ENCODE measurements around the gene HSPA1L. TPM values are rescaled to one million over a fixed set of nuclear protein-coding genes. Genes with fewer than 3 reads are reported as not detected.

Gene HSPA1L
- total RNA-seq, 1 experiment from 2014 or later: 1.1 TPM

DNA sequence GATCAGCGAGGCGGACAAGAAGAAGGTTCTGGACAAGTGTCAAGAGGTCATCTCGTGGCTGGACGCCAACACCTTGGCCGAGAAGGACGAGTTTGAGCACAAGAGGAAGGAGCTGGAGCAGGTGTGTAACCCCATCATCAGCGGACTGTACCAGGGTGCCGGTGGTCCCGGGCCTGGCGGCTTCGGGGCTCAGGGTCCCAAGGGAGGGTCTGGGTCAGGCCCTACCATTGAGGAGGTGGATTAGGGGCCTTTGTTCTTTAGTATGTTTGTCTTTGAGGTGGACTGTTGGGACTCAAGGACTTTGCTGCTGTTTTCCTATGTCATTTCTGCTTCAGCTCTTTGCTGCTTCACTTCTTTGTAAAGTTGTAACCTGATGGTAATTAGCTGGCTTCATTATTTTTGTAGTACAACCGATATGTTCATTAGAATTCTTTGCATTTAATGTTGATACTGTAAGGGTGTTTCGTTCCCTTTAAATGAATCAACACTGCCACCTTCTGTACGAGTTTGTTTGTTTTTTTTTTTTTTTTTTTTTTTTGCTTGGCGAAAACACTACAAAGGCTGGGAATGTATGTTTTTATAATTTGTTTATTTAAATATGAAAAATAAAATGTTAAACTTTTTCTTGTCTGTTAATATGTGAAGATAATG is 14.7 kb upstream of the HSPA1L start:
- intact Hi-C loops (cut with micrococcal nuclease; ENCODE audit: unreplicated experiment): loop anchor here (2.0 to 5.0 kb wide), 3 partner anchors 37 to 287 kb away; partner anchors contain the start of genes DDX39B and LY6G5C
- Histone ChIP-seq H3K4me1 (ENCODE audit: insufficient read depth, low read length, poor library complexity, severe bottlenecking) (peaks cover 13% of the 10 kb centered on the region), H3K4me3 (ENCODE audit: low read depth, low read length, poor library complexity, severe bottlenecking) (peak overlapping the region; percentile 66), H3K27me3 (replicated peaks; ENCODE audit: insufficient read depth, low read depth, low read length, poor library complexity) (no peaks in the 10 kb centered on the region), H3K27ac (ENCODE audit: low read depth, low read length, poor library complexity, severe bottlenecking) (peak overlapping the region; percentile 28), H3K36me3 (ENCODE audit: insufficient read depth, low read length, poor library complexity, severe bottlenecking) (no peaks in the 10 kb centered on the region), H3K9me3 (ENCODE audit: low read depth, low read length, poor library complexity, severe bottlenecking) (no peaks in the 10 kb centered on the region)
- BruUV-seq (replicated peaks): no TSS peak
- CTCF ChIA-PET: interaction anchor here (0.7 to 1.7 kb wide), 5 partner anchors 15 to 280 kb away, joined by 3 to 15 read pairs (median 6); partner anchors contain the start of genes DDAH2, HSPA1A, HSPA1L and LSM2
- no peak for TF ChIP-seq EZH2 (IDR thresholded peaks at IDR 0.05; ENCODE audit: borderline replicate concordance, low read depth, low read length, poor library complexity, severe bottlenecking)
- TF ChIP-seq, protein P1, sequence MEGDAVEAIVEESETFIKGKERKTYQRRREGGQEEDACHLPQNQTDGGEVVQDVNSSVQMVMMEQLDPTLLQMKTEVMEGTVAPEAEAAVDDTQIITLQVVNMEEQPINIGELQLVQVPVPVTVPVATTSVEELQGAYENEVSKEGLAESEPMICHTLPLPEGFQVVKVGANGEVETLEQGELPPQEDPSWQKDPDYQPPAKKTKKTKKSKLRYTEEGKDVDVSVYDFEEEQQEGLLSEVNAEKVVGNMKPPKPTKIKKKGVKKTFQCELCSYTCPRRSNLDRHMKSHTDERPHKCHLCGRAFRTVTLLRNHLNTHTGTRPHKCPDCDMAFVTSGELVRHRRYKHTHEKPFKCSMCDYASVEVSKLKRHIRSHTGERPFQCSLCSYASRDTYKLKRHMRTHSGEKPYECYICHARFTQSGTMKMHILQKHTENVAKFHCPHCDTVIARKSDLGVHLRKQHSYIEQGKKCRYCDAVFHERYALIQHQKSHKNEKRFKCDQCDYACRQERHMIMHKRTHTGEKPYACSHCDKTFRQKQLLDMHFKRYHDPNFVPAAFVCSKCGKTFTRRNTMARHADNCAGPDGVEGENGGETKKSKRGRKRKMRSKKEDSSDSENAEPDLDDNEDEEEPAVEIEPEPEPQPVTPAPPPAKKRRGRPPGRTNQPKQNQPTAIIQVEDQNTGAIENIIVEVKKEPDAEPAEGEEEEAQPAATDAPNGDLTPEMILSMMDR (conservative IDR thresholded peaks at IDR 0.05; ENCODE audit: low read depth, low read length): peak; percentile 70
- POLR2A ChIA-PET (ENCODE audit: low non-redundant PET): no interaction called here
- DNase-seq (ENCODE audit: low spot score): peak; percentile 77

DNA sequence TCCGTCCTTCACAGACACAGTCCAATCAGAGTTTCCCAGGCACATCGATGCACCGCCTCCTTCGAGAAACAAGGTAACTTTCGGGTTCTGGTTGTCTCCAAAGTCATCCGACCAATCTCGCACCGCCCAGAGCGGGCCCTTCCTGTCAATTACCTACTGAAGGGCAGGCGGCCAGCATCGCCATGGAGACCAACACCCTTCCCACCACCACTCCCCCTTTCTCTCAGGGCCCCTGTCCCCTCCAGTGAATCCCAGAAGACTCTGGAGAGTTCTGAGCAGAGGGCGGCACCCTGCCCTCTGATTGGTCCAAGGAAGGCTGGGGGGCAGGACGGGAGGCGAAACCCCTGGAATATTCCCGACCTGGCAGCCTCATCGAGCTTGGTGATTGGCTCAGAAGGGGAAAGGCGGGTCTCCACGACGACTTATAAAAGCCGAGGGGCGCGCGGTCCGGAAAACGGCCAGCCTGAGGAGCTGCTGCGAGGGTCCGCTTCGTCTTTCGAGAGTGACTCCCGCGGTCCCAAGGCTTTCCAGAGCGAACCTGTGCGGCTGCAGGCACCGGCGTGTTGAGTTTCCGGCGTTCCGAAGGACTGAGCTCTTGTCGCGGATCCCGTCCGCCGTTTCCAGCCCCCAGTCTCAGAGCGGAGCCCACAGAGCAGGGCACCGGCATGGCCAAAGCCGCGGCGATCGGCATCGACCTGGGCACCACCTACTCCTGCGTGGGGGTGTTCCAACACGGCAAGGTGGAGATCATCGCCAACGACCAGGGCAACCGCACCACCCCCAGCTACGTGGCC is 12.4 kb upstream of the HSPA1L start, which contains the start of gene HSPA1B:
Gene HSPA1B (plus strand): TSS at position 453 of the 794 bp plus-strand sequence. CDS start 213 bp downstream, at position 666.
- H3K4me3 ChIP-seq (ENCODE audit: low read depth, low read length, poor library complexity, severe bottlenecking): peak within 1 kb of the TSS; percentile 67
- POLR2A ChIA-PET (ENCODE audit: low non-redundant PET): interaction anchor here (0.5 to 1.2 kb wide), 15 partner anchors 12 to 1145 kb away, joined by 3 to 9 read pairs (median 4); partner anchors contain the start of genes BAG6, CLIC1, HSPA1A and HSPA1L
- H3K27ac ChIP-seq (ENCODE audit: low read depth, low read length, poor library complexity, severe bottlenecking): peak within 1 kb of the TSS; percentile 83
- H3K36me3 ChIP-seq (ENCODE audit: insufficient read depth, low read length, poor library complexity, severe bottlenecking): no peaks in the 10 kb centered on the region
- no TSS peak for BruUV-seq (replicated peaks)
- H3K9me3 ChIP-seq (ENCODE audit: low read depth, low read length, poor library complexity, severe bottlenecking): no peaks in the 10 kb centered on the region
- no peak for TF ChIP-seq EZH2 (IDR thresholded peaks at IDR 0.05; ENCODE audit: borderline replicate concordance, low read depth, low read length, poor library complexity, severe bottlenecking)
- TF ChIP-seq, protein P1 (conservative IDR thresholded peaks at IDR 0.05; ENCODE audit: low read depth, low read length): no peak
- H3K4me1 ChIP-seq (ENCODE audit: insufficient read depth, low read length, poor library complexity, severe bottlenecking): peaks cover 8% of the 10 kb centered on the region
- H3K27me3 ChIP-seq (replicated peaks; ENCODE audit: insufficient read depth, low read depth, low read length, poor library complexity): no peaks in the 10 kb centered on the region
- intact Hi-C loops (cut with micrococcal nuclease; ENCODE audit: unreplicated experiment): loop anchor here (2.0 kb wide), 1 partner anchor 99 kb away; the partner anchor contains the start of gene DDAH2
- CTCF ChIA-PET: interaction anchor here (0.5 to 1.0 kb wide), 3 partner anchors 36 to 116 kb away, joined by 3 to 6 read pairs (median 4); no protein-coding TSS in a partner anchor
- peak; percentile 100 for DNase-seq (ENCODE audit: low spot score)

DNA sequence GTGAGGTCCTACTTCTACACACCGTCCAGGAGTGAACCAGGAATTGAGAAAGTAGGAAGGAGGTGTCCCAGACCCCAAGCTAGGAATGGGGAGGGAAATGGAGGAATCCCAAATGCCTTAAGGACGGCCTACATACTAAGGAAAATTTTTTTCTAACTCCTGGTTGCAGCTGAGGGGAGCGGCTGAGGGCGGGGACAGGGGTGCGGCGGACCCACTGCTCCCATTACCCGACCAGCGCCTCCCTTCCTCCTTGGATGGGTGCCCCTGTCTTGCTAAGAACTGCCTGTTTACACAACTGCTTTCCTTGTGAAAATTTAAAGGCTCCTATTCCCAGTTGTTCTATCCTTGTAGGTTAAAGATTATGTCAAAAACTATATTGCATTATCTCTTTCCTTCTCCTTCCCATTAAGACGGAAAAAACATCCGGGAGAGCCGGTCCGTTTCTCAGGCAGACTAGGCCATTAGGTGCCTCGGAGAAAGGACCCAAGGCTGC is 11.8 kb upstream of the HSPA1L start:
- TF ChIP-seq, protein P1 (conservative IDR thresholded peaks at IDR 0.05; ENCODE audit: low read depth, low read length): no peak
- no peak for TF ChIP-seq EZH2 (IDR thresholded peaks at IDR 0.05; ENCODE audit: borderline replicate concordance, low read depth, low read length, poor library complexity, severe bottlenecking)
- DNase-seq (ENCODE audit: low spot score): peak; percentile 87
- intact Hi-C loops (cut with micrococcal nuclease; ENCODE audit: unreplicated experiment): loop anchor here (2.0 kb wide), 1 partner anchor 98 kb away; the partner anchor contains the start of gene DDAH2

More for the DNA sequence above, 11.8 kb upstream of the HSPA1L start:
- peak overlapping the region; percentile 83 for H3K27ac ChIP-seq (ENCODE audit: low read depth, low read length, poor library complexity, severe bottlenecking)
- H3K36me3 ChIP-seq (ENCODE audit: insufficient read depth, low read length, poor library complexity, severe bottlenecking): no peaks in the 10 kb centered on the region
- no peaks in the 10 kb centered on the region for H3K9me3 ChIP-seq (ENCODE audit: low read depth, low read length, poor library complexity, severe bottlenecking)
- H3K4me1 ChIP-seq (ENCODE audit: insufficient read depth, low read length, poor library complexity, severe bottlenecking): peaks cover 7% of the 10 kb centered on the region
- POLR2A ChIA-PET (ENCODE audit: low non-redundant PET): interaction anchor here (0.5 to 1.2 kb wide), 16 partner anchors 20 to 1145 kb away, joined by 3 to 9 read pairs (median 4); partner anchors contain the start of genes BAG6, CLIC1, LSM2 and MSH5
- BruUV-seq (replicated peaks): TSS peak; percentile 93
- H3K27me3 ChIP-seq (replicated peaks; ENCODE audit: insufficient read depth, low read depth, low read length, poor library complexity): no peaks in the 10 kb centered on the region
- H3K4me3 ChIP-seq (ENCODE audit: low read depth, low read length, poor library complexity, severe bottlenecking): peak overlapping the region; percentile 67
- CTCF ChIA-PET: interaction anchor here (0.5 to 0.6 kb wide), 2 partner anchors 20 to 91 kb away, joined by 6 to 7 read pairs; partner anchors contain the start of gene LSM2
